Placental pericyte (primary cell): ENCODE measurements around the gene SHISA7. TPM values are rescaled to one million over a fixed set of nuclear protein-coding genes. Genes with fewer than 3 reads are reported as not detected.

Experiments
- total RNA-seq: library from RNA; depleted of rRNA; stranded (reverse); fragments of >200 nt; gene quantifications from 2 replicates; pipeline ENCODE4 v1.2.3, GENCODE V29; 2012

SHISA7 gene
- not detected in 2 replicates for total RNA-seq

GRCh38 chr19:55443045-55443823 is at the start of gene SHISA7:
Gene SHISA7 (minus strand): TSS chr19:55443300. CDS start chr19:55442863, 437 bp downstream.

DNA sequence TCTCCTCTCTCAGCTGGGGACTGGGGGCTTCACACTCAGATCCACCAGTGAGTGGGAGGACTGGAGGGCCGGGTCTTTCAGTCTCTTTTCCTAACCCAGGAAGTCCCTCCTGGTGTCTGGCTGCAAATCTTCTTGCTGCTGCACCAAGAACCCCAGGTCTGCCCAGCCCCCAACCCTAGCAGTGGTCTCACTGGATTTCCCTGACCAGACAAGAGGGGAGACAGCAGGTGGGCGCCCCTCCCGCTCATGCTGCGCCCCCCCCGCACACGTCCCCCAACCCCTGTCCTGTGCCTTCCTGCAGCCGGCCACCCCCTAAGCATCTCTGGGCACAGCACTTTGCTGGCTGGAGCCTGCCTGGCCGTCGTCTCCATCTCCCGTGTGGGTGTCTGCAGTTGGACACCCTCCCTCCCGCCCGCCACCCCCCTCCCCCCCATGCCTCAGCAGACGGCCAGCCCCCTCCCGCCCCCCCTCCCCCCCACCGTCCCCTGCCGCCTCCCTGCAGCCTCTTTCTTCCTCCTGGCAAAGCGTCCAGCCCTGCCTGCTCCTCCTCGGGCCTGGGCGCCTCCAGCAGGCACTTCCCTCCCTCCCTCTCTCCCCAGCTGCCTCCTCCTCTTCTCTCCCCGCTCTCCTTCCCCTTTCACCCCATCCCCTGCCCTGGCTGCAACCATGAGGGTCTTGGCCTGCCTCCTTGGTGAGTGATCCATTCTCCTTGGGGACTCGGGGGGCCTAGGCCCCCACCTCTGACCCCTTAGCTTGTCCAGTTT is 45.0 kb upstream of the SHISA7 start, which contains the start of gene SSC5D:
TSS of gene SSC5D (plus strand) at position 513 of the 764 bp plus-strand sequence. CDS start at position 667, 154 bp downstream.

DNA sequence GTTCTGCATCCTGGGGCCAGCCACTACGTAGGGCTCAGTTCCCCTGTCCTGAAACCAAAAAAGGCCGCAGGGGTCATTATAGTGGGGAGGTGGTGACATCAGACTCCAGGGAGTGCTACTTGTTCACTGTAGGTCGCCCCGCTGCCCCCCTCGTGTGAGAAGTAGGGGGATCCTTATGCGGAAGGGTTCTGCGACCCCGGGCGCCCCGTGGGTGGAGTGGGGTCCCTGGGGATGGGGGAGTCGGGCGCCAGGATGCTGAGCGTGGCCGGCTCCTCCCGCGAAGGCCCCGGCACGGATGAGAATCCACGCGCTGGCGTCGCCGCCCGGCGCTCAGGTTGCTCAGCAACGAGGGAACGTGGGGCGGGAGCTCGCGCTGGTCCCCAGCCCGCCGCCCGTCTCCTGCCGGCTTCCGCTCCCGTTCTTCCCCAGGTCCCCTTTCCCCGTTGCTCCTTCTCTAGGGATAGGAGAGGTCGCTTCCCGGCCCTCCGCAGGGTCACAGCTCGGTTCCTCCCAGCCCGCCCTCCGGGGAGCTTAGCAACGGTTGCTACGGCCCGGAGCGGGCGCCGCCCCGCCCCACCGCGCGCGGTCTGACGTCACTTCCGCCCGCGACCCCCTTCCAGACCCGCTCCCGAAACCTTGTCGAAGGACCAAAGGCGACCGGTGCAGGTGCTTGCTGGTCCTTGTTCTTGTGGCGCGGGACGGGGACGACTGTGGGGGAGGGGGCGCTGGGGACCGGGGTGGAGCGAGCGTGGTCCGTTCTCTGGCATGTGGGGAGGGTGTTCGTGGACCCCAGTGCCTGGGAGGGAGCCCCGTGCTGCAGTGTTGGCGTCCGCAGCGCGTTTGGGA is 41.7 kb upstream of the SHISA7 start, which contains the start of gene NAT14:
TSS of gene NAT14 (plus strand) at position 596 of the 846 bp plus-strand sequence. CDS start 521 bp downstream, outside the sequence.

GRCh38 chr19:55476100-55476775 is 33.1 kb upstream of the SHISA7 start, which contains the start of gene ZNF628:
Gene ZNF628 (plus strand): TSS chr19:55476617. CDS start chr19:55479911, 3,294 bp downstream.

GRCh38 chr19:55464662-55465054 is 21.6 kb upstream of the SHISA7 start, which contains the start of gene C19orf85:
Gene C19orf85 (minus strand): TSS chr19:55464751. CDS start chr19:55464554, 197 bp downstream.

GRCh38 chr19:55461259-55461973 is 18.3 kb upstream of the SHISA7 start, which contains the start of gene ISOC2:
Gene ISOC2 (minus strand): TSS chr19:55461642. CDS start chr19:55456486, 5,156 bp downstream.

GRCh38 chr19:55407550-55407799 is 35.6 kb downstream of the SHISA7 start, which contains the start of gene UBE2S:
Gene UBE2S (minus strand): TSS chr19:55407788. CDS start chr19:55407589, 199 bp downstream.

GRCh38 chr19:55385724-55386492 is 57.2 kb downstream of the SHISA7 start, which contains the start of gene RPL28:
Gene RPL28 (plus strand): TSS chr19:55385932. CDS start chr19:55386358, 426 bp downstream.

GRCh38 chr19:55384131-55384919 is 58.8 kb downstream of the SHISA7 start, which contains the start of gene TMEM238:
Gene TMEM238 (minus strand): TSS chr19:55384292. CDS start chr19:55384259, 33 bp downstream.

Other genes starting within 250 kb of the SHISA7 start
- 4.9 and 46.0 TPM in 2 replicates for gene PTPRH, start 233.8 kb downstream of the SHISA7 start, total RNA-seq
- gene TMEM86B, start 214.5 kb downstream of the SHISA7 start, total RNA-seq: 1.9 and 2.6 TPM in 2 replicates
- 58.9 and 69.9 TPM in 2 replicates for gene PPP6R1, start 184.3 kb downstream of the SHISA7 start, total RNA-seq
- 41.1 and 41.9 TPM in 2 replicates for gene HSPBP1, start 163.2 kb downstream of the SHISA7 start, total RNA-seq
- gene BRSK1, start 159.3 kb downstream of the SHISA7 start, total RNA-seq: 1.7 and 3.5 TPM in 2 replicates
- gene TMEM150B, start 118.0 kb downstream of the SHISA7 start, total RNA-seq: not detected in 2 replicates
- 7.9 and 9.6 TPM in 2 replicates for gene KMT5C, start 103.4 kb downstream of the SHISA7 start, total RNA-seq
- gene COX6B2, start 88.6 kb downstream of the SHISA7 start, total RNA-seq: 0.14 and 0.22 TPM in 2 replicates
- not detected in 2 replicates for gene GARIN5B, start 80.0 kb downstream of the SHISA7 start, total RNA-seq
- 15.1 and 82.0 TPM in 2 replicates for gene IL11, start 72.8 kb downstream of the SHISA7 start, total RNA-seq
- gene TMEM190, start 66.5 kb downstream of the SHISA7 start, total RNA-seq: not detected in 2 replicates
- 1.4 TPM in 1 of 2 replicates, not detected in the other for gene TMEM238, start 59.0 kb downstream of the SHISA7 start, total RNA-seq
- gene RPL28, start 57.4 kb downstream of the SHISA7 start, total RNA-seq: 301 and 1,049 TPM in 2 replicates
- gene UBE2S, start 35.5 kb downstream of the SHISA7 start, total RNA-seq: 40.5 and 198 TPM in 2 replicates
- 50.8 and 116 TPM in 2 replicates for gene ISOC2, start 18.3 kb upstream of the SHISA7 start, total RNA-seq
- gene C19orf85, start 21.5 kb upstream of the SHISA7 start, total RNA-seq: not detected in 2 replicates
- gene ZNF628, start 33.3 kb upstream of the SHISA7 start, total RNA-seq: 3.3 and 3.9 TPM in 2 replicates
- 17.5 and 19.3 TPM in 2 replicates for gene NAT14, start 41.9 kb upstream of the SHISA7 start, total RNA-seq
- 3.1 and 24.2 TPM in 2 replicates for gene SSC5D, start 45.1 kb upstream of the SHISA7 start, total RNA-seq
- not detected in 2 replicates for gene SBK2, start 93.8 kb upstream of the SHISA7 start, total RNA-seq
- gene SBK3, start 102.2 kb upstream of the SHISA7 start, total RNA-seq: not detected in 2 replicates
- 6.7 and 9.0 TPM in 2 replicates for gene ZNF579, start 137.5 kb upstream of the SHISA7 start, total RNA-seq
- gene FIZ1, start 156.2 kb upstream of the SHISA7 start, total RNA-seq: 4.2 and 5.6 TPM in 2 replicates
- gene ZNF524, start 157.0 kb upstream of the SHISA7 start, total RNA-seq: 9.6 and 13.3 TPM in 2 replicates
- gene ZNF865, start 162.3 kb upstream of the SHISA7 start, total RNA-seq: 2.4 and 2.6 TPM in 2 replicates
- 4.9 and 7.0 TPM in 2 replicates for gene ZNF784, start 181.3 kb upstream of the SHISA7 start, total RNA-seq
- gene ZNF580, start 197.7 kb upstream of the SHISA7 start, total RNA-seq: 8.2 and 9.0 TPM in 2 replicates
- 13.5 and 22.1 TPM in 2 replicates for gene ZNF581, start 200.3 kb upstream of the SHISA7 start, total RNA-seq
- gene CCDC106, start 204.9 kb upstream of the SHISA7 start, total RNA-seq: 7.7 and 16.6 TPM in 2 replicates
- 146 and 147 TPM in 2 replicates for gene U2AF2, start 211.7 kb upstream of the SHISA7 start, total RNA-seq
- gene EPN1, start 231.9 kb upstream of the SHISA7 start, total RNA-seq: 87.8 and 104 TPM in 2 replicates